ENCODE measurements around the gene AUNIP.

- no peak for TF ChIP-seq POLR2A (IDR thresholded peaks at IDR 0.05; ENCODE audit: low read length)
- TF ChIP-seq GATA1 (IDR thresholded peaks at IDR 0.05; ENCODE audit: low read depth, low read length), result no peak
Observed at GRCh38 chr1:25794325-25794724, 64.9 kb downstream of the AUNIP start.
